GM21423 (cell line): Measurements from ENCODE around the gene SLC22A17.

Experiments
- ATAC-seq: cut with Tn5 transposase; IDR thresholded peaks from one replicate; pipeline ENCODE4 v1.9.1; 2021; ENCODE audit warnings: mild to moderate bottlenecking, moderate library complexity; ENCODE audit not compliant: unreplicated experiment

Gene SLC22A17

GRCh38 chr14:23364164-23365035 lies 11.7 kb upstream of the SLC22A17 start:
- ATAC-seq = no peak

- no peak for ATAC-seq
Measured at GRCh38 chr14:23362200-23362599, 9.5 kb upstream of the SLC22A17 start.

GRCh38 chr14:23361763-23362162 lies 9.1 kb upstream of the SLC22A17 start:
- ATAC-seq = no peak

- no peak for ATAC-seq
Measured at GRCh38 chr14:23361320-23361719, 8.6 kb upstream of the SLC22A17 start.

- no peak for ATAC-seq
Measured at GRCh38 chr14:23360496-23360895, 7.8 kb upstream of the SLC22A17 start.

GRCh38 chr14:23359722-23360447 lies 7.2 kb upstream of the SLC22A17 start:
- no peak for ATAC-seq

- no peak for ATAC-seq
Measured at GRCh38 chr14:23359167-23359626, 6.5 kb upstream of the SLC22A17 start.

GRCh38 chr14:23358553-23359166 lies 6.0 kb upstream of the SLC22A17 start:
- ATAC-seq = no peak

- ATAC-seq = no peak
Measured at GRCh38 chr14:23358042-23358441, 5.4 kb upstream of the SLC22A17 start.

GRCh38 chr14:23357261-23357660 lies 4.6 kb upstream of the SLC22A17 start:
- ATAC-seq = no peak

GRCh38 chr14:23356662-23357061 lies 4.0 kb upstream of the SLC22A17 start:
- no peak for ATAC-seq

- ATAC-seq = no peak
Measured at GRCh38 chr14:23355871-23356435, 3.3 kb upstream of the SLC22A17 start.

GRCh38 chr14:23354990-23355389 lies 2.3 kb upstream of the SLC22A17 start:
- ATAC-seq = no peak

- ATAC-seq = no peak
Measured at GRCh38 chr14:23353433-23353780, 720 bp upstream of the SLC22A17 start.

GRCh38 chr14:23351681-23352505 lies 794 bp downstream of the SLC22A17 start:
- ATAC-seq = no peak

- no peak for ATAC-seq
Measured at GRCh38 chr14:23349156-23349845, 3.4 kb downstream of the SLC22A17 start.

- ATAC-seq = no peak
Measured at GRCh38 chr14:23348297-23348655, 4.4 kb downstream of the SLC22A17 start.

GRCh38 chr14:23347406-23348296 lies 5.0 kb downstream of the SLC22A17 start:
- no peak for ATAC-seq
